ENCODE data around the gene LGALS14. TPM values are rescaled to one million over a fixed set of nuclear protein-coding genes. Genes with fewer than 3 reads are reported as not detected.

The LGALS14 gene
- total and polyA plus RNA-seq, 10 of the 15 experiments (the other 5 are each of a cell fraction or from before 2014, with no cell fraction given), result 5.1 to 34.6 (median 7.3) TPM

- Histone ChIP-seq H3K9ac (ENCODE audit: control insufficient read depth, insufficient read depth, low read length) (no peak overlapping the region), H3K4me1 (ENCODE audit: control insufficient read depth, insufficient read depth, low read length) (peaks cover 9% of the 10 kb centered on the region), H3K9me3 (replicated peaks; ENCODE audit: control insufficient read depth, insufficient read depth, low read length) (no peaks in the 10 kb centered on the region; the same call in 2 of the 3 replicates), H3K27ac (ENCODE audit: control insufficient read depth, insufficient read depth) (no peak overlapping the region), H3K4me2 (ENCODE audit: control insufficient read depth, insufficient read depth) (no peak overlapping the region), H4K20me1 (ENCODE audit: control insufficient read depth, insufficient read depth) (no peaks in the 10 kb centered on the region), H2AFZ (ENCODE audit: control insufficient read depth, low read depth, low read length) (no peak overlapping the region), H3K79me2 (ENCODE audit: control insufficient read depth, insufficient read depth, low read length) (no peaks in the 10 kb centered on the region), H3K27me3 (replicated peaks in 1 of 2; ENCODE audit: control insufficient read depth in 2 of 2, insufficient read depth in 2 of 2, low read length in 1 of 2) (no peaks in the 10 kb centered on the region), H3K36me3 (ENCODE audit: control insufficient read depth in 2 of 2, insufficient read depth in 2 of 2, low read length in 1 of 2) (no peaks in the 10 kb centered on the region), H3K4me3 (no peak overlapping the region)
- ChIA-PET RAD21 (ENCODE audit: unreplicated experiment) (no interaction called here), CTCF (no interaction called here), POLR2A (no interaction called here), SMC1A (ENCODE audit: uncharacterized antibody, unreplicated experiment) (no interaction called here)
- in situ Hi-C loops (cut with MboI), result no loop called here
- TF ChIP-seq, protein P1, sequence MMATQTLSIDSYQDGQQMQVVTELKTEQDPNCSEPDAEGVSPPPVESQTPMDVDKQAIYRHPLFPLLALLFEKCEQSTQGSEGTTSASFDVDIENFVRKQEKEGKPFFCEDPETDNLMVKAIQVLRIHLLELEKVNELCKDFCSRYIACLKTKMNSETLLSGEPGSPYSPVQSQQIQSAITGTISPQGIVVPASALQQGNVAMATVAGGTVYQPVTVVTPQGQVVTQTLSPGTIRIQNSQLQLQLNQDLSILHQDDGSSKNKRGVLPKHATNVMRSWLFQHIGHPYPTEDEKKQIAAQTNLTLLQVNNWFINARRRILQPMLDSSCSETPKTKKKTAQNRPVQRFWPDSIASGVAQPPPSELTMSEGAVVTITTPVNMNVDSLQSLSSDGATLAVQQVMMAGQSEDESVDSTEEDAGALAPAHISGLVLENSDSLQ (IDR thresholded peaks at IDR 0.05), result no peak
- TF ChIP-seq SREBF1 (IDR thresholded peaks at IDR 0.05; ENCODE audit: low read length) (no peak), CREB1 (IDR thresholded peaks at IDR 0.05; ENCODE audit: low read depth) (no peak), TCF7 (IDR thresholded peaks at IDR 0.05; ENCODE audit: borderline replicate concordance) (no peak), WRNIP1 (IDR thresholded peaks at IDR 0.05; ENCODE audit: borderline replicate concordance, low read depth, low read length) (no peak), SREBF2 (IDR thresholded peaks at IDR 0.05; ENCODE audit: low read length) (no peak), PML (IDR thresholded peaks at IDR 0.05; ENCODE audit: low read length) (no peak), IKZF1 (conservative IDR thresholded peaks at IDR 0.05) (no peak), NFIC (IDR thresholded peaks at IDR 0.05; ENCODE audit: low read depth, low read length) (no peak), CHD4 (IDR thresholded peaks at IDR 0.05) (no peak), ATF7 (IDR thresholded peaks at IDR 0.05; ENCODE audit: low read depth) (no peak), NFYB (IDR thresholded peaks at IDR 0.05; ENCODE audit: insufficient read depth, low read depth, low read length) (no peak), ETV6 (conservative IDR thresholded peaks at IDR 0.05 in 1 of 2, IDR thresholded peaks at IDR 0.05 in 1 of 2; ENCODE audit: borderline replicate concordance in 1 of 2, low read depth in 1 of 2) (no peak), ATF2 (IDR thresholded peaks at IDR 0.05; ENCODE audit: low read length) (no peak)
- no peak for DNase-seq (ENCODE audit: low read depth, low spot score)
- ATAC-seq, result no peak
- no TSS peak for BruUV-seq (replicated peaks)
- WGBS (ENCODE audit: insufficient coverage, insufficient replicate concordance, low lambda C conversion rate, missing lambda C conversion rate), result 89% methylated on average over 1 of the region's 1 CpG
- no peak for FAIRE-seq
- intact Hi-C loops (cut with micrococcal nuclease; ENCODE audit: unreplicated experiment), result loop anchor here (5.0 kb wide), 1 partner anchor 33 kb away; no protein-coding TSS in a partner anchor
Measured at GRCh38 chr19:39740395-39740794, 36.1 kb downstream of the LGALS14 start.

Data from GM12878 (cell line).